GM12864 (cell line): Measurements from ENCODE around the gene NUP35.

Source experiments
- DNase-seq: peaks from one replicate; pipeline ENCODE4 v3.0.0-alpha.2; 2011; ENCODE audit warnings: low read depth
- H3K4me3 ChIP-seq: 2 replicates; pipeline ENCODE4 v1.5.1; 2011; ENCODE audit warnings: mild to moderate bottlenecking, low read depth, low read length, control low read depth
- TF ChIP-seq, protein P1 (sequence below): IDR thresholded peaks from 2 replicates; pipeline ENCODE4 v1.5.1; 2011; ENCODE audit warnings: low read depth, mild to moderate bottlenecking, moderate library complexity, low read length, control low read depth, inconsistent platforms; ENCODE audit errors: missing control alignments

Gene NUP35

DNA sequence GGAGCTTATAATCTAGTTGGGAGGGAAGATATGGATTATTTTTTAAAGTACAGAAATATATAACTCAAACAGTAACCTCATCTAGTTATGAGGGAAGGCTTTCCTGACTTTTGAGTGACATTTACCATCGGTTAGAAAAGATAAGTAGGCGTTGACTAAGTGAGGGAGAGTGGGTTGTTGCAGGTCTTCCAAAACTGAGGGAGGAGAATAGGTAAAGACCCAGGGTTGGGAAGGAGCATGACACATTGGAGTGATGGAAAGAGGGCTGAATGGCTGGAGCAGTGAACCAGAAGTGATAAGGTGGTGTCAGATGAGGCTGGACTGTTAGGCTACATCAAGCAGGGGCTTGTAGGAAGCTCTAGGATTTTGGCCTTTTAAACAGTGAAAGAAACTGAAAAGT, 10.6 kb upstream of the NUP35 start:
- TF ChIP-seq, protein P1, sequence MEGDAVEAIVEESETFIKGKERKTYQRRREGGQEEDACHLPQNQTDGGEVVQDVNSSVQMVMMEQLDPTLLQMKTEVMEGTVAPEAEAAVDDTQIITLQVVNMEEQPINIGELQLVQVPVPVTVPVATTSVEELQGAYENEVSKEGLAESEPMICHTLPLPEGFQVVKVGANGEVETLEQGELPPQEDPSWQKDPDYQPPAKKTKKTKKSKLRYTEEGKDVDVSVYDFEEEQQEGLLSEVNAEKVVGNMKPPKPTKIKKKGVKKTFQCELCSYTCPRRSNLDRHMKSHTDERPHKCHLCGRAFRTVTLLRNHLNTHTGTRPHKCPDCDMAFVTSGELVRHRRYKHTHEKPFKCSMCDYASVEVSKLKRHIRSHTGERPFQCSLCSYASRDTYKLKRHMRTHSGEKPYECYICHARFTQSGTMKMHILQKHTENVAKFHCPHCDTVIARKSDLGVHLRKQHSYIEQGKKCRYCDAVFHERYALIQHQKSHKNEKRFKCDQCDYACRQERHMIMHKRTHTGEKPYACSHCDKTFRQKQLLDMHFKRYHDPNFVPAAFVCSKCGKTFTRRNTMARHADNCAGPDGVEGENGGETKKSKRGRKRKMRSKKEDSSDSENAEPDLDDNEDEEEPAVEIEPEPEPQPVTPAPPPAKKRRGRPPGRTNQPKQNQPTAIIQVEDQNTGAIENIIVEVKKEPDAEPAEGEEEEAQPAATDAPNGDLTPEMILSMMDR = no peak
- no peak for DNase-seq
- no peak overlapping the region for H3K4me3 ChIP-seq

- H3K4me3 ChIP-seq = no peak overlapping the region
- DNase-seq = no peak
- TF ChIP-seq, protein P1 = no peak
Measured at GRCh38 chr2:183117226-183117625, 7.0 kb upstream of the NUP35 start.

DNA sequence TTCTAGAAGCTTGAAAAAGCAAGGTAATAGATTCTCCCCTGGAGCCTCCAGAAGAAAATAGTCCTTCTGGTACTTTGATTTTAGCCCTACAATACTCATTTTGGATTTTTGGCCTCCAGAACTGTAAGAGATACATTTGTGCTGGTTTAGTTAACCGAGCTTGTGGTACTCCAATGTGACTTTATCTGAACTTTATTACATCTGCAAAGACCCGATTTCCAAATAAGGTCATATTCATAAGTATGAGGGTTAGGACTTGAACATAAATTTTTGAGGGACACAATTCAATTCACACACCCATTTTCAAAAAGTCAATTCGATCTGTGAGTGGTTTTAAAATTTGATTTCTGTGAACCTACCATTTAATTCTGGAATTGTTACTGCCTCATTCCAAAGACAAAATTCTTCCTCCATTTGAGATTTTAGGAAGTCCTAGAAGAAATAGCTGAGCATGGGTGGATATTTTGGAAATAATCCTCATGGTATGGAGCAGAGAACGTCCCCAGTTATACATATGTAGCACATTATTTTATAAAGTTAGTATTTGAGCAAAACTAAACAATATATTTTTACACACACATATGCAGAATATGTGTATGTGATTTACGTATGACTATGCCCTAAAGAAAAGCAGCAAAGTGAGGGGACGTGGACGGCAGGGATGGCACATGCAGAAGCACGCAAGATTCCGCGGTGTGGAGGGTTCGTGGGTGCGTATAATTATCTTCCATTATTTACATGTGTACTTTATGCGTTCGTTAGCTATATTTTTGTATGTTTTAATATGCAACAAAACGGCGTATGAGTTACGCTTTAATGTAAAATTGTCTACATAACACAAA, 905 bp upstream of the NUP35 start:
- no peak for DNase-seq
- H3K4me3 ChIP-seq = peak overlapping the region; percentile 75
- TF ChIP-seq, protein P1 = no peak

- H3K4me3 ChIP-seq = peak overlapping the region; percentile 75
- no peak for DNase-seq
- TF ChIP-seq, protein P1 = no peak
Measured at GRCh38 chr2:183123959-183124221, 353 bp upstream of the NUP35 start.

- DNase-seq = no peak
- H3K4me3 ChIP-seq = peak overlapping the region; percentile 75
- TF ChIP-seq, protein P1 = no peak
Measured at GRCh38 chr2:183124957-183125255, 663 bp downstream of the NUP35 start.

GRCh38 chr2:183125659-183126341, 1.6 kb downstream of the NUP35 start:
- H3K4me3 ChIP-seq = peak overlapping the region; percentile 75
- no peak for DNase-seq
- TF ChIP-seq, protein P1 = no peak

DNA sequence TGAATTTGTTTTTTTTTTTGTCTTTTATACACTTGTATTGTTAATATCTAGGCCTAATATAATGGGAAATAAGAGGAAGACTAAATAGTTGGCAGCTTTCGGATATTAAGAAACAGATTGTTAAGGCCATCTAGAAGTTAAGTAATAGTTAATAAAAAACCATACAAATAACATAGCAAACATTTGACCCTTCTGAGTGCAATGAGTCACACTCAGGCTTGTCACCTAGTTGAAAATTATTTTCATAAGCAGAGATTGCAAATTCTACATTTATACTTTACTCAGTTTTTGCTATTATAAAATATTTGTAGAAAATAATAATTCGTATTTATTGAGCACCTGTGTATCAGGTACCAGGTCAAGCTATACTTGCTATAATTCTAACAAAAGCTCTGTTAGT, 2.4 kb downstream of the NUP35 start:
- TF ChIP-seq, protein P1 = no peak
- DNase-seq = no peak
- H3K4me3 ChIP-seq = no peak overlapping the region
